Erythroblast (primary cell): Measurements from ENCODE around the gene CDK16.

Experiments
- GATA1 ChIP-seq: IDR thresholded peaks from 2 replicates; pipeline ENCODE4 v1.6.1; 2011; ENCODE audit warnings: low read depth, mild to moderate bottlenecking, control low read depth, low read length, moderate library complexity
- POLR2A ChIP-seq: IDR thresholded peaks from 2 replicates; pipeline ENCODE4 v1.6.1; 2011; ENCODE audit warnings: mild to moderate bottlenecking, low read length

GRCh38 chrX:47240619-47241018 is 22.1 kb downstream of the CDK16 start:
- TF ChIP-seq POLR2A (no peak), GATA1 (no peak)
